Liver (tissue), 9 donors: ENCODE results near the gene TRMT2A. TPM values are rescaled to one million over a fixed set of nuclear protein-coding genes. Genes with fewer than 3 reads are reported as not detected.

Experiments
- DNase-seq: peaks from one replicate; pipeline ENCODE4 v3.0.0-alpha.2; 2017; ENCODE audit warnings: low spot score
- H3K27ac ChIP-seq, 2 donors: one replicate each; pipeline ENCODE4 v1.7.0; 2013; ENCODE audit warnings: inconsistent platforms in 2 of 2, low read length in 2 of 2, control low read depth in 1 of 2, low read depth in 1 of 2, mild to moderate bottlenecking in 1 of 2
- H3K27me3 ChIP-seq, 4 donors: one replicate each; pipeline versions ENCODE4 v1.6.1 to v1.7.0; 2013; ENCODE audit warnings: low read length in 3 of 4, inconsistent platforms in 1 of 4, mild to moderate bottlenecking in 1 of 4, moderate library complexity in 1 of 4; ENCODE audit not compliant: control insufficient read depth in 4 of 4, insufficient read depth in 4 of 4
- H3K36me3 ChIP-seq, 4 donors: one replicate each; pipeline versions ENCODE4 v1.6.1 to v1.7.0; 2013; ENCODE audit warnings: low read length in 3 of 4, mild to moderate bottlenecking in 3 of 4, low read depth in 1 of 4, moderate library complexity in 1 of 4; ENCODE audit not compliant: control insufficient read depth in 4 of 4, insufficient read depth in 3 of 4
- H3K4me1 ChIP-seq, 4 donors: one replicate each; pipeline versions ENCODE4 v1.6.1 to v1.7.0; 2013; ENCODE audit warnings: low read length in 3 of 4, mild to moderate bottlenecking in 3 of 4, moderate library complexity in 1 of 4; ENCODE audit not compliant: control insufficient read depth in 4 of 4, insufficient read depth in 4 of 4
- H3K4me3 ChIP-seq, 3 donors: one replicate each; pipeline versions ENCODE4 v1.6.1 to v1.7.0; 2013; ENCODE audit warnings: low read length in 3 of 3, control low read depth in 1 of 3, low read depth in 1 of 3, mild to moderate bottlenecking in 1 of 3
- H3K9ac ChIP-seq, 2 donors: one replicate each; pipeline ENCODE4 v1.7.0; 2013; ENCODE audit warnings: low read length in 2 of 2, mild to moderate bottlenecking in 2 of 2, moderate library complexity in 2 of 2, control low read depth in 1 of 2, low read depth in 1 of 2
- H3K9me3 ChIP-seq, 4 donors: one replicate each; pipeline versions ENCODE4 v1.6.1 to v1.7.0; 2013; ENCODE audit warnings: low read length in 3 of 4; ENCODE audit not compliant: control insufficient read depth in 4 of 4
- CTCF ChIP-seq: fragments of 150-350 bp; IDR thresholded peaks from 2 replicates; pipeline ENCODE4 v1.5.1; 2017; ENCODE audit warnings: improper control_type of control experiment, low read depth, low read length; ENCODE audit not compliant: missing input control
- EGR1 ChIP-seq, 2 donors: IDR thresholded peaks; 2 replicates each; pipeline ENCODE4 v1.6.1; 2016 to 2018; ENCODE audit warnings: antibody characterized with exemption in 2 of 2, low read depth in 2 of 2
- FOXA1 ChIP-seq: IDR thresholded peaks from 2 replicates; pipeline ENCODE4 v1.6.1; 2016; ENCODE audit warnings: antibody characterized with exemption
- FOXA2 ChIP-seq: IDR thresholded peaks from 2 replicates; pipeline ENCODE4 v1.6.1; 2016; ENCODE audit warnings: antibody characterized with exemption
- GABPA ChIP-seq, 2 donors: IDR thresholded peaks in 1 of 2; conservative IDR thresholded peaks in 1 of 2; 2 replicates each; pipeline ENCODE4 v1.6.1; 2016; ENCODE audit warnings: antibody characterized with exemption in 2 of 2, mild to moderate bottlenecking in 1 of 2, moderate library complexity in 1 of 2
- HNF4A ChIP-seq, 2 donors: conservative IDR thresholded peaks; 2 replicates each; pipeline ENCODE4 v1.6.1; 2016; ENCODE audit warnings: antibody characterized with exemption in 2 of 2, mild to moderate bottlenecking in 2 of 2
- JUND ChIP-seq, 2 donors: IDR thresholded peaks; 2 replicates each; pipeline ENCODE4 v1.6.1; 2016; ENCODE audit warnings: antibody characterized with exemption in 2 of 2
- NR2F2 ChIP-seq: IDR thresholded peaks from 2 replicates; pipeline ENCODE4 v1.6.1; 2016; ENCODE audit warnings: antibody characterized with exemption
- RAD21 ChIP-seq, 2 donors: IDR thresholded peaks; 2 replicates each; pipeline ENCODE4 v1.6.1; 2016; ENCODE audit warnings: antibody characterized with exemption in 2 of 2, mild to moderate bottlenecking in 2 of 2
- REST ChIP-seq: IDR thresholded peaks from 2 replicates; pipeline ENCODE4 v1.6.1; 2016; ENCODE audit warnings: antibody characterized with exemption, mild to moderate bottlenecking
- TAF1 ChIP-seq: conservative IDR thresholded peaks from 2 replicates; pipeline ENCODE4 v1.6.1; 2016; ENCODE audit warnings: antibody characterized with exemption, mild to moderate bottlenecking
- YY1 ChIP-seq: IDR thresholded peaks from 2 replicates; pipeline ENCODE4 v1.6.1; 2016; ENCODE audit warnings: antibody characterized with exemption, mild to moderate bottlenecking
- WGBS: extraction: QIAGEN DNeasy Blood & Tissue Kit; methylation state at CpG from one replicate; pipeline ENCODE4 v1.1.7; 2013; 5-methylcytosine and 5-hydroxymethylcytosine counted together
- polyA plus RNA-seq, 2 donors: library from polyadenylated mRNA; stranded (reverse) in 1 of 2; unstranded in 1 of 2; fragments of 200-250 nt in 1 of 2; fragments of >200 nt in 1 of 2; fragmentation: Nextera tagmentation in 1 of 2; extraction: Ambion mirVana in 1 of 2; gene quantifications; one replicate each; pipeline versions ENCODE4 v1.2.1 to v1.2.3, GENCODE V29; 2013 to 2015
- total RNA-seq, 2 donors: library from RNA; depleted of rRNA; stranded (reverse); fragments of >200 nt; gene quantifications; one replicate each; pipeline ENCODE4 v1.2.3, GENCODE V29; 2014
- TF ChIP-seq, protein P1 (sequence below): IDR thresholded peaks from 2 replicates; pipeline ENCODE4 v1.6.1; 2016; ENCODE audit warnings: antibody characterized with exemption
- TF ChIP-seq, protein P2 (sequence below): IDR thresholded peaks from 2 replicates; pipeline ENCODE4 v1.6.1; 2016; ENCODE audit warnings: antibody characterized with exemption
- donor health status: healthy.
- donor health status: healthy.
- donor health status: healthy.
- donor health status: healthy.
- donor health status: healthy.

Gene TRMT2A
- total and polyA plus RNA-seq, 4 donors, result 19.9 to 32.9 (median 25.2) TPM

- TF ChIP-seq REST, result peak; percentile 89
- peak; percentile 99 to 100 for TF ChIP-seq HNF4A (conservative IDR thresholded peaks at IDR 0.05)
- TF ChIP-seq GABPA (IDR thresholded peaks at IDR 0.05 in 1 of 2, conservative IDR thresholded peaks at IDR 0.05 in 1 of 2), result peak in 1 of 2 donors; percentile 68
- TF ChIP-seq RAD21 (IDR thresholded peaks at IDR 0.05), result peak in 1 of 2 donors; percentile 47
- peak in 1 of 2 donors; percentile 75 for TF ChIP-seq JUND (IDR thresholded peaks at IDR 0.05)
- peak; percentile 57 for TF ChIP-seq TAF1
- TF ChIP-seq, protein P1, sequence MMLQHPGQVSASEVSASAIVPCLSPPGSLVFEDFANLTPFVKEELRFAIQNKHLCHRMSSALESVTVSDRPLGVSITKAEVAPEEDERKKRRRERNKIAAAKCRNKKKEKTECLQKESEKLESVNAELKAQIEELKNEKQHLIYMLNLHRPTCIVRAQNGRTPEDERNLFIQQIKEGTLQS, result no peak
- no peak for TF ChIP-seq NR2F2
- TF ChIP-seq FOXA1, result peak; percentile 79
- TF ChIP-seq EGR1 (IDR thresholded peaks at IDR 0.05; ENCODE audit: low read depth in 2 of 2), result peak in 1 of 2 donors; percentile 76
These were observed 23.4 kb downstream of the TRMT2A start (continued) for GRCh38 chr22:20093418-20094196.

DNA sequence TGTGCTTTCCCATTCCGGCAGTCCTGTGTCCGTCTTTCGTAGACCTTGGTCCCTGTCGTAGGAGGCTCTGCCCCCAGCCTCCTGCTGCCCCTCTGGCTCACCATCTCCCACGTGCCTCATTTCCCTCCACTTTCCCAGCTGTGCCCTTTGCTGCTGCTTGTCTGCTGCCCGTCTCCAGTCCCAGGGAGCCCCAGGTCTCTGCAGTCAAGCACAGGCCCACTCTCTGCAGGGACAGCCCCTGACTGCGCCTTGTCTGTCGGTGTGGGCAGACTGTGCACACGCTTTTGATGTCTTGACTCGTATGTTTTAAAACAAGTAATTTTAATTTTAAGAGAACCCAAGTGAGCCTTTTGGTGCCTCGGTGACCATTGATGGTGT, 24.6 kb downstream of the TRMT2A start:
- H3K27me3 ChIP-seq, result no peaks in the 10 kb centered on the region
- H3K9ac ChIP-seq, result no peak overlapping the region
- H3K27ac ChIP-seq, result peak overlapping the region in 1 of 2 donors; percentile 4
- H3K36me3 ChIP-seq, result peaks cover 21 to 59% (median 50%) of the 10 kb centered on the region in 4 donors
- no peak for DNase-seq
- H3K9me3 ChIP-seq, result no peaks in the 10 kb centered on the region
- WGBS, result 95% methylated on average over 11 of the region's 11 CpGs
- H3K4me3 ChIP-seq, result no peak overlapping the region
- H3K4me1 ChIP-seq, result peaks cover 12 to 35% (median 20%) of the 10 kb centered on the region in 4 donors
- TF ChIP-seq CTCF (no peak), FOXA1 (no peak), JUND (IDR thresholded peaks at IDR 0.05) (no peak), FOXA2 (no peak), RAD21 (IDR thresholded peaks at IDR 0.05) (no peak), YY1 (no peak), EGR1 (IDR thresholded peaks at IDR 0.05; ENCODE audit: low read depth in 2 of 2) (no peak), TAF1 (no peak)
- TF ChIP-seq, protein P2, sequence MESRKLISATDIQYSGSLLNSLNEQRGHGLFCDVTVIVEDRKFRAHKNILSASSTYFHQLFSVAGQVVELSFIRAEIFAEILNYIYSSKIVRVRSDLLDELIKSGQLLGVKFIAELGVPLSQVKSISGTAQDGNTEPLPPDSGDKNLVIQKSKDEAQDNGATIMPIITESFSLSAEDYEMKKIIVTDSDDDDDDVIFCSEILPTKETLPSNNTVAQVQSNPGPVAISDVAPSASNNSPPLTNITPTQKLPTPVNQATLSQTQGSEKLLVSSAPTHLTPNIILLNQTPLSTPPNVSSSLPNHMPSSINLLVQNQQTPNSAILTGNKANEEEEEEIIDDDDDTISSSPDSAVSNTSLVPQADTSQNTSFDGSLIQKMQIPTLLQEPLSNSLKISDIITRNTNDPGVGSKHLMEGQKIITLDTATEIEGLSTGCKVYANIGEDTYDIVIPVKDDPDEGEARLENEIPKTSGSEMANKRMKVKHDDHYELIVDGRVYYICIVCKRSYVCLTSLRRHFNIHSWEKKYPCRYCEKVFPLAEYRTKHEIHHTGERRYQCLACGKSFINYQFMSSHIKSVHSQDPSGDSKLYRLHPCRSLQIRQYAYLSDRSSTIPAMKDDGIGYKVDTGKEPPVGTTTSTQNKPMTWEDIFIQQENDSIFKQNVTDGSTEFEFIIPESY, result no peak
